ENCODE measurements around the gene FDXR.

- TF ChIP-seq CTCF (IDR thresholded peaks at IDR 0.05; ENCODE audit: low read depth, low read length) (no peak), MYC (IDR thresholded peaks at IDR 0.05; ENCODE audit: low read depth, low read length) (no peak)
Measured at GRCh38 chr17:74842146-74842598, 30.6 kb downstream of the FDXR start.

All from NB4 (cell line).